Memory B cell (primary cell): ENCODE results near the gene PHIP.

Source experiments
- ATAC-seq: fragments of 150-1000 bp; cut with Tn5 transposase; 2 replicates; pipeline ENCODE4 v1.10.0; 2021; ENCODE audit warnings: low read depth, mild to moderate bottlenecking, moderate library complexity
- DNase-seq, 2 donors: peaks; one replicate each; pipeline ENCODE4 v3.0.0; 2022; ENCODE audit warnings: low spot score in 2 of 2
- H3K27ac Mint-ChIP-seq: one replicate; pipeline ENCODE4 v1.8.0; 2022; ENCODE audit warnings: mild to moderate bottlenecking, moderate library complexity, mixed read lengths
- H3K27me3 Mint-ChIP-seq: one replicate; pipeline ENCODE4 v1.8.0; 2022; ENCODE audit warnings: mixed read lengths
- H3K36me3 Mint-ChIP-seq: one replicate; pipeline ENCODE4 v1.8.0; 2022; ENCODE audit warnings: mild to moderate bottlenecking, mixed read lengths
- H3K4me1 Mint-ChIP-seq: one replicate; pipeline ENCODE4 v1.8.0; 2022; ENCODE audit warnings: mixed read lengths
- H3K4me3 Mint-ChIP-seq: one replicate; pipeline ENCODE4 v1.8.0; 2022; ENCODE audit warnings: mild to moderate bottlenecking, moderate library complexity, mixed read lengths
- H3K9me3 Mint-ChIP-seq: one replicate; pipeline ENCODE4 v1.8.0; 2022; ENCODE audit warnings: mixed read lengths

The PHIP gene

DNA sequence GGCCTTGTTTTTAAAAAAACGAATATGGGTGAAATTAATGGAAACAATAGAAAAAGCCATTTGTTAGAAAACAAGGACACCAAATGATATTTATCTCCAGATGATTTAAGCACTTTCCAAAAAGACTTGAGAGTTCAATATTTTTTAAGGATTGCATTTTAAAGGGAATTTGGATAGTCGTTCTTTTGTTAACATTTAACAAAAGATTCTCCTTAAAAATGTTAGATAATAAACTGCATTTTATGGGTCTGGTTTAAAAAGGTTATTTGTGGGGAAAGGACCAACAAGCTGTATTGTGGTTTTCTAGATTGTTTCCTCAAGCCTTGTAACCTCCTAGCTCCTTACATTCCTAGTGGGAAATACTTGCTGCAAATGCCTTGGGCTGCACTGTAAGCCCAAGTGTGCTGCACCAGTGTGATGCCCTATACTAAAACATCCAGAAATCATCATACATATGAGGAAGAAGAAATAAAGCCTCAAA, 1.5 kb upstream of the PHIP start:
- peak overlapping the region; percentile 96 for H3K4me3 Mint-ChIP-seq
- H3K36me3 Mint-ChIP-seq, result no peaks in the 10 kb centered on the region
- no peaks in the 10 kb centered on the region for H3K9me3 Mint-ChIP-seq
- ATAC-seq (no peak), DNase-seq (no peak)
- peaks cover 4% of the 10 kb centered on the region for H3K27me3 Mint-ChIP-seq
- no peak overlapping the region for H3K27ac Mint-ChIP-seq
- peaks cover 19% of the 10 kb centered on the region for H3K4me1 Mint-ChIP-seq

DNA sequence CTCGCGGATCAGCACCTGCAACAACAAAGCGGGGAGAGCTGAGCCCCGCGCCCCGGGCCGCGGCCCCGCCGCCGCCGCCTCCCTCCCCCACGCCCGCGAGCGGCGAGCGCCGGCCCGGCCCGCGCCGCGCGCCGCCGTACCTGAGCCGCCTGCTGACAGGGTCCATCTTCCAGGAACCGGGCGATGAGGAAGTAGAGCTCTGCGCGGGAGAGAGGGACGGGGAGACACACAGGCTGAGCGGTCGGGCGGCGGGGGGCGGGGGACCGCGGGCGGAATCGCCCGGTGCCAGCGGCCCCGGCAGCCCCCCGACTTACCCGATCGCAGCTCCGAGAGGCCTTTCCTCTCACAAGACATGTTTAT, 359 bp downstream of the PHIP start:
- Mint-ChIP-seq H3K4me1 (peaks cover 20% of the 10 kb centered on the region), H3K27me3 (peaks cover 2% of the 10 kb centered on the region), H3K9me3 (no peaks in the 10 kb centered on the region), H3K4me3 (peak overlapping the region; percentile 96), H3K36me3 (no peaks in the 10 kb centered on the region), H3K27ac (peak overlapping the region; percentile 96)
- peak; percentile 23 for ATAC-seq
- no peak for DNase-seq

DNA sequence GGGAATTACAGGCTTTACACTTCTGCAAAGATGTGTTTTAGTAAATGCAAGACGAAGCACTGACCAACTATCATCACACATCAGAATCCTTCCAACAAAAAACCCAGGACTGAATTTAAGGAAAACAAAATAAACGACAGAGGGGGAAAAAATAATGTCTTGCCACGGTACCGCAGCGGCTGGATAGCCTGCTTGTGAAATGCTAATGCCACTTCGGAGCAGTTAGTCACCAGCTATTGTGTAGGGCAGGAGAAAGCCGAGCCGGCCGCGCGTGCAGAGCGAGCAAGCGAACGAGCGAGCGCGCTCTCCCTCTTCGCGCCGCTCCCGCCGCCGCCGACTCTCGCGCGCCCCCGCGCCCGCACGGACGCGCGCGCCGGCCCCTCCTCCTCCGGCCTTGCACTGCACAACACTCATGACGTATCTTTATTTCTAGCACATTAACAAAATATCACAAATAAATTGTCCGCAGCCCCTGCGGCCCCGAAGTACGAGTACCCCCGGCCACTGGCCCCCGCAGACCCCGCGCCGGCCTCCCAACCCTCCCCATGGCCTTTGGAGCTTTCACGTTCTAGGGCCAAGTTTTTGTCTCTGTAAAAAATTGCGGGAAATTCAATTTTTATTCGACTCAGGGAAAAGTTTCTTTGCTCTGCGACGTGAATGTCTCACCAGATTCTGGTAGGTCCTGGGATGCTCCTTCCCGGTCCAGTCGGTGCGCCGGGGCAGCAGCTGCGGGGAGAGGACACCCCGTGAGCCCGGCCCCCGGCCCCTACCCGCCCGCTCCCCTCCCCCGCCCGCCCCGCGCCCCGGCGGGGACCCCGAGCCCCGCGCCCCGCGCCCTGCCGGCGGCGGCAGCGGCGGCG, 1.0 kb downstream of the PHIP start:
- peaks cover 22% of the 10 kb centered on the region for H3K4me1 Mint-ChIP-seq
- peak overlapping the region; percentile 84 for H3K27ac Mint-ChIP-seq
- H3K9me3 Mint-ChIP-seq, result no peaks in the 10 kb centered on the region

DNA sequence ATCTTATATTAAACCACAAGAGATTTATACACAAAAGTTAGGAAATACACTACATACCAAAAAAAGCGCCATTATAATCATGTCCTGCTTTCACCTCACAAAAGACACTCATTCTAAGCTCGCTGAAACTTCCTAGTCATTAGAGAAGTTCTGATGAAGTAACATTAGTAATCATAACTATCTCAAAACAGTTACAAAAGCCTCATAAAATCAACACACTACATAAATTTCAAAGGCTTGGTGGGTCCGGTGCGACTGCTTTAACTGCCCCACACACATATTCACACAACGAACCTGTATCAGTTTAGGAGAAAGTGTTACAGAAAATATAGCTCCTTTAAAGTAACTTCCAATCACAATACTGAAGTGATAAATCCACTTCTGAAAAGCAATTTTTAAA, 1.9 kb downstream of the PHIP start:
- ATAC-seq (no peak), DNase-seq (no peak)
- Mint-ChIP-seq H3K9me3 (no peaks in the 10 kb centered on the region), H3K4me1 (peaks cover 23% of the 10 kb centered on the region), H3K4me3 (peak overlapping the region; percentile 86), H3K27ac (peak overlapping the region; percentile 84), H3K36me3 (no peaks in the 10 kb centered on the region), H3K27me3 (no peaks in the 10 kb centered on the region)

More for the DNA sequence above, 1.0 kb downstream of the PHIP start:
- DNase-seq (peak; percentile 90 to 93), ATAC-seq (peak; percentile 48)
- no peaks in the 10 kb centered on the region for H3K36me3 Mint-ChIP-seq
- H3K4me3 Mint-ChIP-seq, result peak overlapping the region; percentile 86
- H3K27me3 Mint-ChIP-seq, result peaks cover 2% of the 10 kb centered on the region

DNA sequence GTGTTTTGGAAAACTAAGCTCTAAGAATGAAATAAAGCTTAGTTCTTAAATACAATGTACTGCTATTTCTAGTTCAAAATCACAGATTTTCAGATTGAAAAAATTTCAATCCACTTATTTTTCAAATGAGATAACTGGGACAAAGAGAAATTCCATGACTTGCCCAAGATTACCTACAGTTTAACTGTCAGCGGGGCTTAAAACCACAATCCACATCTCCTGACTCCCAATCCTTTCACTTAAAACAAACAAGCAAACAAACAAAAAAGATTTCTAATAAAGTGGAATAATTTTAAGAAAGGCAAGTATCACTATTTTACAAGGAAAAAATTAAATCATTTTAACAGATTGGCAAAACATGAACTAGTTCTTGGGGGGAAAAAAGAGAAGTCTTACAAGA, 4.2 kb downstream of the PHIP start:
- Mint-ChIP-seq H3K4me1 (peaks cover 25% of the 10 kb centered on the region), H3K27ac (no peak overlapping the region), H3K27me3 (no peaks in the 10 kb centered on the region), H3K9me3 (no peaks in the 10 kb centered on the region), H3K36me3 (no peaks in the 10 kb centered on the region), H3K4me3 (no peak overlapping the region)
- ATAC-seq, result no peak
- no peak for DNase-seq

DNA sequence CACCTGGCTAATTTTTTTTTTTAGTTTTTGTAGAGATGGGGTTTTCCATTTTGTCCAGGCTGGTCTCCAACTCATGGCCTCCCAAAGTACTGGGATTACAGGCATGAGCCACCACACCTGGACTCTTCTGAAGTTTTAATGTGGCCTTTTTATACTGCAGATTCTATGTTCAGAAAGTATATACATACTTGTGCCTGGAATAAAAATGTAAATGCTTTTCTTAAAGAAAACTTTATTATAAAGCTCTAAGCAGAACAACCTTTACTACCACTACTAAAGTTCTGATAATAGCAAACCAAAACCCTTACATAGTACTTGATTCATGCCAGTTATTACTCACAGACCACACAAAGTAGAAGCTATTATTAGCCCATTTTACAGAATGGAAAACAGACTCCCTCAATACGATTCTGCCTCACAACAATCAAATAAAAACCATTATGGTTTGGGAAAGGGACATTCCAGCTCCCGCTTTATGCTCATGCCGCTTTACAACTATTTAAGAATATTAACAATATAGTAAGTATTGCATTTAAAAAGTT, 5.3 kb downstream of the PHIP start:
- ATAC-seq, result no peak
- no peaks in the 10 kb centered on the region for H3K36me3 Mint-ChIP-seq
- peaks cover 23% of the 10 kb centered on the region for H3K4me1 Mint-ChIP-seq
- no peaks in the 10 kb centered on the region for H3K9me3 Mint-ChIP-seq
- DNase-seq, result no peak
- no peak overlapping the region for H3K27ac Mint-ChIP-seq
- H3K27me3 Mint-ChIP-seq, result no peaks in the 10 kb centered on the region
- H3K4me3 Mint-ChIP-seq, result no peak overlapping the region

DNA sequence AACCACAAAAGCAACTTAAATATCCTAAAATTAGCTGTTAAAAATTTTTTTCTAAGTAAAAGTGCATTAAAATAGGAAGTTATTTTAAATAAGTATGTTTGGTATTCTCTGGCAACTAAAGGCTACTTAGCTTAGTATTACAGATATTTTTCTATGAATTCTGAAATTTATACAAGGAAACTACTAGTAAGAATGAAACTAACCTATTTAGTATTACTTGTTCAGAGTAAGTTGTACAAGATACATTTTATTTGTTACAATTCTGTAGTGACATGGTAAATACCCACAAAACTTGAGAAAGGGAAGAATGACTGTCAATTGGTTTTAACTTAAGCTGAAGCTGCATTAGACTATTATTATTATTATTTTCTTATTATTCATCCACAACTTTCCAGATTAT, 6.5 kb downstream of the PHIP start:
- H3K9me3 Mint-ChIP-seq, result no peaks in the 10 kb centered on the region
- no peak overlapping the region for H3K27ac Mint-ChIP-seq
- no peak overlapping the region for H3K4me3 Mint-ChIP-seq
- DNase-seq (no peak), ATAC-seq (no peak)
- H3K36me3 Mint-ChIP-seq, result no peaks in the 10 kb centered on the region
- peaks cover 20% of the 10 kb centered on the region for H3K4me1 Mint-ChIP-seq
- no peaks in the 10 kb centered on the region for H3K27me3 Mint-ChIP-seq

DNA sequence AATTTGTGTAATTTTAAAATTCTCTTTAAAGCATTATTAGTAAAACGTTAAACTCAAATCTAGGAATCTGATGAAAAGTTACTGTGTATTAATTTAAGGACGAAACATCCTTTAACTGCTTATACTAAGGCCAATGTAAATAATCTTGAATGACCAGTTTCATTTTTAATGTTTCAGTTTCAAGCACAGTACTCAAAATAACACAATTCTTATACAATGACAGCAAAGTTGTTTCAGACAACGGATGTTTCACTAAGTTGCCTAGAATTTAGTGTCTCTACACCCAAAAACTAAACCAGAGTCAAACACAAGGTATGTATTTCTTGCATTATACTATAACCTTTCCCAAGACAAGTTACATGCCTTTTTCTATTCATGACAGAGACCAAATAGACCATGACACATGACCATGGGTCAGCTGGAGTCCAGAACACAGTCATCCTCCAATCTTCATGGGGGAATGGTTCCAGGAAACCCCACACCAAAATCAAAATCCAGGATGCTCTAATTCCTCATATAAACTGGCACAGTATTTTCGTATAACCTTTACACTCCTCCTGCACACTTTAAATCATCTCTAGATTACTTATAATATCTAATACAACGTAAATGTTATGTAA, 7.7 kb downstream of the PHIP start:
- Mint-ChIP-seq H3K27ac (no peak overlapping the region), H3K4me1 (peaks cover 16% of the 10 kb centered on the region), H3K27me3 (no peaks in the 10 kb centered on the region), H3K9me3 (no peaks in the 10 kb centered on the region), H3K36me3 (no peaks in the 10 kb centered on the region), H3K4me3 (peak overlapping the region; percentile 17)
- DNase-seq (no peak), ATAC-seq (no peak)

DNA sequence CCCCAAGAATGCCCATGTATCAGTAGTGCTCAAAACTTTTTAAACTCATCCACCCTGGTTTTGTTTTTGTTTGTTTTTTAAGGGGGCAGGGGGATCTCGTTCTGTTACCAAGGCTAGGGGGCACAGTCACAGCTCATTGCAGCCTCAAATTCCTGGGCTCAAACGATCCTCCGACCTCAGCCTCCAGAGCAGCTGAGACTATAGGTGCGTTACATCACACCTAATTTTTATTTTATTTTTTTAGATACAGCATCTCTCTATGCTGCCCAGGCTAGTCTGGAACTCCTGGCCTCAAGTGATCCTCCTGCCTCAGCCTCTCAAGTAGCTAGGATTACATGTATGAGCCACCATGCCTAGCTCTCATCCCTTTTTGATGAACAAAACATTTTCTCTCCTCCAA, 11.2 kb downstream of the PHIP start:
- ATAC-seq (no peak), DNase-seq (no peak)
- no peaks in the 10 kb centered on the region for H3K27me3 Mint-ChIP-seq
- H3K9me3 Mint-ChIP-seq, result no peaks in the 10 kb centered on the region
- no peak overlapping the region for H3K27ac Mint-ChIP-seq
- H3K36me3 Mint-ChIP-seq, result no peaks in the 10 kb centered on the region
- H3K4me3 Mint-ChIP-seq, result no peak overlapping the region
- H3K4me1 Mint-ChIP-seq, result peaks cover 10% of the 10 kb centered on the region

DNA sequence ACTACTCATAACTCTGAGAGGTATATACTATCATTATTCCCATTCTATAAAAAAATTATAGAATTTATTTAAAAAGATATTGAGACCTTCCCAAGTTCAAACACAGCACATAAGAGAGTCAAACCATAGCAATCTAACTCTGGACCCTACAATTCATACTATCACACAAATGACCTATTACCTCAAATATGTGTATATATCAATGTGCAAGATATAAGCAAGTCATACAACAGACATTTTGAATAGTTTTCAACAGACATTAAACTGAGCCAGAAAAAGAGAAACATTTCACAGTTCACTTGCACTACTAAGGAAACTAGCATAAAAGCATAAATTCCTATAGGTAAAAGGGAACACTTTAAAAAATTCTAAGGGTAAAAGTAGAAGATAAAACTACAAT, 11.7 kb downstream of the PHIP start:
- Mint-ChIP-seq H3K9me3 (no peaks in the 10 kb centered on the region), H3K36me3 (no peaks in the 10 kb centered on the region), H3K4me1 (peaks cover 10% of the 10 kb centered on the region), H3K4me3 (no peak overlapping the region), H3K27ac (no peak overlapping the region), H3K27me3 (no peaks in the 10 kb centered on the region)
- ATAC-seq, result no peak
- no peak for DNase-seq

DNA sequence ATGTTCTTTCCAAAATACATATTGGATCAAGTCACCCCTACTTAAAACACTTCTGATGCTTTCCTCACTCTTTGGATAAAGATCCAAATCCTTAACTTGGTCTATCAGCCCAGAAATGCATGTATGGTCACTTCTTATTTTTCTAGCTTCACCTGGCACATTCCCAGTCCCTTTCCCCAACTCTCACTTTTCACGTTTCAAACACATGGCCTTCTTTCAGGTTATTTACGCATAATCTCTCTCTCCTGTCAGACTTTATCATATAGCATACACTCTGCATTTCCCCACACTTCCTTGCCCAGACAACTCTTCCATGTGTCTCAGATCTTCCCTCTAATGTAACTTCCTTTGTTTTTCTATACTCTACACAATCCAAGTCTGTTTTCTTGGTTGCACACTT, 12.8 kb downstream of the PHIP start:
- no peak overlapping the region for H3K4me3 Mint-ChIP-seq
- no peak for ATAC-seq
- H3K36me3 Mint-ChIP-seq, result no peaks in the 10 kb centered on the region
- H3K27ac Mint-ChIP-seq, result no peak overlapping the region
- no peaks in the 10 kb centered on the region for H3K9me3 Mint-ChIP-seq
- DNase-seq, result no peak
- peaks cover 3% of the 10 kb centered on the region for H3K4me1 Mint-ChIP-seq
- no peaks in the 10 kb centered on the region for H3K27me3 Mint-ChIP-seq

DNA sequence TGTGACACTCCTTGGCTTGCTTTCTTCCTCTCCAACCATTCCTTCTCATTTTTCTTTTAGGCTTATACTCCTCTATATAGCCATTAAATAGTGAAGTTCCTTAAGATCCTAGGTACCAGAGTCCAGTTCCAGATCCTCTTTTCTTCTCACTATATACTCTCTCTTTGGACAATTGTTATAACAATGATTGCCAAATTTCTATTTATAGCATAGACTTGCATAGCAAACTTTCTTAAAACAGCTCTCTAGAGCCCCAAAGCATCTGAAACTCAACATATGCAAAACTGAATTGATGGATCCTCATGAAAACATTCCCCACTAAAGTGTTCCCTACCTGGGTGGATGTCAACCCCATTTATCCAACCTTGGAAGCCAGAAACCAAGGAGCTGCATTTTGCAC, 13.4 kb downstream of the PHIP start:
- Mint-ChIP-seq H3K27me3 (no peaks in the 10 kb centered on the region), H3K4me1 (peaks cover 4% of the 10 kb centered on the region), H3K27ac (no peak overlapping the region), H3K4me3 (no peak overlapping the region), H3K36me3 (peaks cover 2% of the 10 kb centered on the region), H3K9me3 (no peaks in the 10 kb centered on the region)
- no peak for ATAC-seq
- no peak for DNase-seq

DNA sequence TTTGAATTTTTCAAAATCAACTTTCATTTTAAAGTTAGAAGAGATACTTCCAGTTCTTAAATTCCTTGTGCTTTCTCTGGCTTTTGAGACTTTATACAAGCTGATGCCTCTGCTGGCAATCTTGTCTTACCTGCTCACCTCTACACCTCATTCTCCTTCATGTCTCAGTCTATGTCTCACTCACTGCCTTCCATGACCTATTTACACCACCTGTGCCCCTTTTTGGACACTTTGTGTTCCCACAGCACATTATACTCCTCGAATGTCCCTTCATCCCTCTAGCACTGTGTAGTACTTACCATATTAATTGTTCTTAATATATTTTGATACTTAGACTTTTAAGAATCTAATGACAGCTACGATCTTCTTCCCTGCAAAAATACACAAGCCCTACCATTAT, 15.3 kb downstream of the PHIP start:
- Mint-ChIP-seq H3K27ac (no peak overlapping the region), H3K4me3 (no peak overlapping the region), H3K9me3 (no peaks in the 10 kb centered on the region), H3K4me1 (peaks cover 5% of the 10 kb centered on the region), H3K36me3 (peaks cover 9% of the 10 kb centered on the region), H3K27me3 (no peaks in the 10 kb centered on the region)
- DNase-seq, result no peak
- ATAC-seq, result no peak

DNA sequence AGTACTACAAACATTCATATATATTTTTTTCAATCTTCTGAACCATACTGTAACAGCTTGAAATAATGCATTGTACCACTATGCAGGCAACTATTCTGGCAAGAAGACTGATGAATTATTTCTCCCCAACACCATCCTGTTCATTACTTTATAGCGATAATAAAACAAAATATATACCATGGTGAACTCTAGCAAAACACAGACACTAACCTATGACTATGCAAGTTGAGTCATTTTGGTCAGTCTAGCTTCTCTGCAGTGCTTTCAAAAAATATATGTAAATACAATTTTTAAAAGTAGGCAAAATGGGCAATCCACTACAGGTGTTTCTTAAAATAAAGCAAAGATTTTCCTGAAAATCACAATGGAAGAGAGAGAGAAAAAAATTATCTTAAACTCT, 20.3 kb downstream of the PHIP start:
- ATAC-seq (no peak), DNase-seq (no peak)
- H3K27me3 Mint-ChIP-seq, result no peaks in the 10 kb centered on the region
- no peak overlapping the region for H3K4me3 Mint-ChIP-seq
- peaks cover 24% of the 10 kb centered on the region for H3K36me3 Mint-ChIP-seq
- no peak overlapping the region for H3K27ac Mint-ChIP-seq
- H3K9me3 Mint-ChIP-seq, result no peaks in the 10 kb centered on the region
- peaks cover 11% of the 10 kb centered on the region for H3K4me1 Mint-ChIP-seq
